C4-2B (cell line): ENCODE measurements around the gene LAMA2.

ENCODE experiments used
- H3K27ac ChIP-seq: fragments of 450-650 bp; 2 replicates; pipeline ENCODE4 v1.5.1; 2017
- CTCF ChIP-seq: fragments of 450-650 bp; conservative IDR thresholded peaks from 2 replicates; pipeline ENCODE4 v1.5.1; 2017; ENCODE audit warnings: mild to moderate bottlenecking
- ZFX ChIP-seq: fragments of 450-650 bp; IDR thresholded peaks from 2 replicates; pipeline ENCODE4 v1.6.1; 2017

The LAMA2 gene

GRCh38 chr6:128882991-128883611 lies at the start of gene LAMA2:
TSS of gene LAMA2 (plus strand) at chr6:128883138. CDS start at chr6:128883246, 108 bp downstream.
- no peak within 1 kb of the TSS for H3K27ac ChIP-seq
- TF ChIP-seq CTCF (no peak), ZFX (no peak)

- TF ChIP-seq CTCF (no peak), ZFX (no peak)
Observed at GRCh38 chr6:128836761-128837160, 46.2 kb upstream of the LAMA2 start.

GRCh38 chr6:128841518-128841917 lies 41.4 kb upstream of the LAMA2 start:
- no peak overlapping the region for H3K27ac ChIP-seq
- no peak for TF ChIP-seq CTCF

More at GRCh38 chr6:128836761-128837160, 46.2 kb upstream of the LAMA2 start:
- no peak overlapping the region for H3K27ac ChIP-seq

GRCh38 chr6:128844598-128844997 lies 38.3 kb upstream of the LAMA2 start:
- H3K27ac ChIP-seq = no peak overlapping the region
- no peak for TF ChIP-seq CTCF
- TF ChIP-seq ZFX = no peak

GRCh38 chr6:128847431-128848210 lies 35.3 kb upstream of the LAMA2 start:
- TF ChIP-seq ZFX (no peak), CTCF (no peak)
- H3K27ac ChIP-seq = no peak overlapping the region

- H3K27ac ChIP-seq = no peak overlapping the region
Observed at GRCh38 chr6:128848212-128848935, 34.6 kb upstream of the LAMA2 start.

More at GRCh38 chr6:128848212-128848935, 34.6 kb upstream of the LAMA2 start:
- no peak for TF ChIP-seq CTCF
- no peak for TF ChIP-seq ZFX
